Tibial artery (tissue), 4 donors: Measurements from ENCODE around the gene L3MBTL4.

Experiments used
- DNase-seq, 2 donors: peaks; one replicate each; pipeline ENCODE4 v3.0.0-alpha.2; 2019
- H3K27ac ChIP-seq, 2 donors: fragments of 200-600 bp; sonication (generic) in 1 of 2; 1 replicate in 1 of 2; 2 replicates in 1 of 2; pipeline ENCODE4 v1.5.1; 2018 to 2019; ENCODE audit warnings: mild to moderate bottlenecking in 1 of 2
- H3K27me3 ChIP-seq, 2 donors: fragments of 200-600 bp; sonication (generic) in 1 of 2; one replicate each; pipeline versions ENCODE4 v1.5.1 to v1.6.0; 2016 to 2019
- H3K36me3 ChIP-seq, 3 donors: fragments of 200-600 bp; sonication (generic) in 2 of 3; one replicate each; pipeline ENCODE4 v1.5.1; 2016 to 2019; ENCODE audit warnings: mild to moderate bottlenecking in 2 of 3
- H3K4me1 ChIP-seq, 4 donors: fragments of 200-600 bp; sonication (generic) in 2 of 4; 1 replicate in 3 of 4; 2 replicates in 1 of 4; pipeline ENCODE4 v1.5.1; 2016 to 2019
- H3K4me3 ChIP-seq, 2 donors: fragments of 200-600 bp; sonication (generic) in 1 of 2; 1 replicate in 1 of 2; 2 replicates in 1 of 2; pipeline ENCODE4 v1.5.1; 2018 to 2019; ENCODE audit warnings: mild to moderate bottlenecking in 2 of 2
- H3K9me3 ChIP-seq, 3 donors: fragments of 200-600 bp; sonication (generic) in 1 of 3; one replicate each; pipeline ENCODE4 v1.5.1; 2016 to 2019
- intact Hi-C: fragments of 100-400 bp; cut with DNase I; formaldehyde crosslinking; loops from one replicate; pipeline ENCODE4 v1.15.0; 2023; ENCODE audit warnings: low total_unique reads
- TF ChIP-seq, protein P1 (sequence below), 2 experiments: fragments of 200-600 bp in 1 of 2; fragments of 450-650 bp in 1 of 2; IDR thresholded peaks; one replicate each; pipeline ENCODE4 v1.5.1; 2017 to 2019; ENCODE audit warnings: antibody characterized with exemption in 2 of 2, mild to moderate bottlenecking in 1 of 2, moderate library complexity in 1 of 2

Gene L3MBTL4

DNA sequence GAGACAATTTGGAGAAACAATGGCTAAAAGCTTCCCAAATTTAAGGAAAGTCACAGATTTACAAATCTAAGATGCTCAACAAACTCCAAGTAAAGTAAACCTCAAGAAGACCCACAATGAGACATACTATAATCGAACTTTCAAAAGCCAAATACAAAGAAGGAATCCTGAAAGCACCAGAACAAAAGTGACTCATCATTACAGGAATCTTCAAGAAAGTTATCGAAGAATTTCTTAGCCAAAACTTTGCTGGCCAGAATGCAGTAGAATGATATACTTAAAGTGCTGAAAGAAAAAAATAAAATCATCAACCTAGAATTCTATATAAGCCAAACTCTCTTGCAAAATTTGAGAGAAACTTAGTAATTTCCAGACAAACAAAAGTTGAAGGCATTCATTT lies 412.8 kb downstream of the L3MBTL4 start:
- intact Hi-C loops, result no loop called here
- Histone ChIP-seq H3K27ac (no peak overlapping the region), H3K9me3 (no peaks in the 10 kb centered on the region), H3K36me3 (no peaks in the 10 kb centered on the region), H3K4me3 (no peak overlapping the region), H3K4me1 (no peaks in the 10 kb centered on the region), H3K27me3 (no peaks in the 10 kb centered on the region)
- no peak for DNase-seq
- TF ChIP-seq, protein P1, sequence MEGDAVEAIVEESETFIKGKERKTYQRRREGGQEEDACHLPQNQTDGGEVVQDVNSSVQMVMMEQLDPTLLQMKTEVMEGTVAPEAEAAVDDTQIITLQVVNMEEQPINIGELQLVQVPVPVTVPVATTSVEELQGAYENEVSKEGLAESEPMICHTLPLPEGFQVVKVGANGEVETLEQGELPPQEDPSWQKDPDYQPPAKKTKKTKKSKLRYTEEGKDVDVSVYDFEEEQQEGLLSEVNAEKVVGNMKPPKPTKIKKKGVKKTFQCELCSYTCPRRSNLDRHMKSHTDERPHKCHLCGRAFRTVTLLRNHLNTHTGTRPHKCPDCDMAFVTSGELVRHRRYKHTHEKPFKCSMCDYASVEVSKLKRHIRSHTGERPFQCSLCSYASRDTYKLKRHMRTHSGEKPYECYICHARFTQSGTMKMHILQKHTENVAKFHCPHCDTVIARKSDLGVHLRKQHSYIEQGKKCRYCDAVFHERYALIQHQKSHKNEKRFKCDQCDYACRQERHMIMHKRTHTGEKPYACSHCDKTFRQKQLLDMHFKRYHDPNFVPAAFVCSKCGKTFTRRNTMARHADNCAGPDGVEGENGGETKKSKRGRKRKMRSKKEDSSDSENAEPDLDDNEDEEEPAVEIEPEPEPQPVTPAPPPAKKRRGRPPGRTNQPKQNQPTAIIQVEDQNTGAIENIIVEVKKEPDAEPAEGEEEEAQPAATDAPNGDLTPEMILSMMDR (IDR thresholded peaks at IDR 0.05), result no peak

DNA sequence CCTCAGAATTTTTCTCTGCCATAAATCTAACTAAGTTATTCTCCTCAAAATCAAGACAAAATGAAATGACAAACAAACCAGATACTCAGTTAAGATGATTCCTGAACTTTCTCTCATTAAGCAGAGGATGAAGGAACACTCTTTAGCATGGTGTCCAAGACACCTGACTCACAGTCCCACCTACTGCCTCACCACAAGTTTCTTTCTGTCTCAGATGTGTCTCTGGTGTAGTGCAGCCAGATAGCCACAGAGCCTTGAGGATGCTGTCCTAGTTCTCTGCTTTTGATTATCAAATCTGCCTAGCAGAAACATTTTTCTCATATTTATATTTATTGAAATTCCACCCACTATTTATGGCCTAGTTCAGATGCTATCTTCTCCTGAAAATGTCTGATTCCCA lies 415.8 kb downstream of the L3MBTL4 start:
- H3K9me3 ChIP-seq, result no peaks in the 10 kb centered on the region
- no peak for DNase-seq
- no peaks in the 10 kb centered on the region for H3K36me3 ChIP-seq
- no peaks in the 10 kb centered on the region for H3K27me3 ChIP-seq
- no peaks in the 10 kb centered on the region for H3K4me1 ChIP-seq
- intact Hi-C loops, result no loop called here
- H3K27ac ChIP-seq, result no peak overlapping the region
- TF ChIP-seq, protein P1 (IDR thresholded peaks at IDR 0.05), result no peak
- H3K4me3 ChIP-seq, result no peak overlapping the region

DNA sequence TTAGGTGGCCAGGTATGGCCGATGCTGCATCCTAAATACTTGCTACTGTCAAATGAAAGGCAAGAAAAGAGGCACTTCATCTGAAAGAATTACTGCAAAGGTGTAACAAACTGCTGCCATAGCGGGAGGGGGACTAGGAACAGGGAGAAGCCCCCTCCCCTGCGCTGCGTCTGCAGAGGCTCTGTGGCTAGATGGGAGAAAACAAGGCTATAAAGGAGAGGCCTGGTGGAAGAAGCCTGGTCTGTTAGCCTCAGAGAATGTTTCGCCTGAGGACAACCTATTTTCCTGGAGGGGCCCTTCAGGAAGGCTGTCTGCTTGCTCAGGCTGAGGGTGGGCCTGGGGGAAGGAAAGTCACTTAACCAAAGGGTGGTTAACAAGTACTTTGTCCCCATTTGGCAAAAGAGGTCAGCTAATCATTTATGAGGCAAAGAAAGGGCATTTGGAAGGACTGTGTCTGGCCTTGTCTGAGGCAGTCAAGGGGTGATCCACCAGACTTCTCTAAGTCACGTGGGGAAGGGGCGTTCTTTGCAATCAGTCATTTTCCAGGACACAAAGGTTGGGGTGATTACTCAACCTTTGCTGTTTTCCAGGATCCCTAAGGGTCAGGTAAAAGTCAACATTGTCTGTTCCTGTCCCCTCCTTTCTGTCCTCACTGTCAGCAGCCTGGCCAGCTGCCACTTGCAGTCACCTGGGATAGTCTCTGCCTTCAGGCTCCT lies 416.4 kb downstream of the L3MBTL4 start:
- Histone ChIP-seq H3K4me3 (no peak overlapping the region), H3K9me3 (no peaks in the 10 kb centered on the region), H3K4me1 (no peaks in the 10 kb centered on the region), H3K27me3 (no peaks in the 10 kb centered on the region), H3K27ac (no peak overlapping the region), H3K36me3 (no peaks in the 10 kb centered on the region)
- TF ChIP-seq, protein P1 (IDR thresholded peaks at IDR 0.05), result no peak
- DNase-seq, result no peak
- intact Hi-C loops, result no loop called here

DNA sequence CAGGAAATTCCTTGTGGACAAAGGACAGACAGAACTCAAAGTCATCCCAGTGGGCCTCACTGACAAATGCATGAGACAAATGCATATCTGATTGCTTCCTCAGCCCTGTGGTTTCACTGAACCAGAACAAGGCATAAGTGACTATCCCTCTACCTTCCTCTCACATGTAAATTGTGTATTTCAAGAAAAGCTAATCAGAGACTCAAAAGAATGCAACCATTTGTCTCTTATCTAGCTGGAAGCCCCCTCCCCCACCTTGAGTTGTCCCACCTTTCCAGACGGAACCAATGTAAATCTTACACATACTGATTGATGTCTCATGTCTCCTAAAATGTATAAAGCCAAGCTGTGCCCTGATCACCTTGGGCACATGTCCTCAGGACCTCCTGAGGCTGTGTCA lies 417.4 kb downstream of the L3MBTL4 start:
- TF ChIP-seq, protein P1 (IDR thresholded peaks at IDR 0.05), result no peak
- intact Hi-C loops, result no loop called here
- H3K9me3 ChIP-seq, result no peaks in the 10 kb centered on the region
- no peaks in the 10 kb centered on the region for H3K27me3 ChIP-seq
- no peak overlapping the region for H3K27ac ChIP-seq
- no peak overlapping the region for H3K4me3 ChIP-seq
- H3K4me1 ChIP-seq, result no peaks in the 10 kb centered on the region
- DNase-seq, result no peak
- no peaks in the 10 kb centered on the region for H3K36me3 ChIP-seq

DNA sequence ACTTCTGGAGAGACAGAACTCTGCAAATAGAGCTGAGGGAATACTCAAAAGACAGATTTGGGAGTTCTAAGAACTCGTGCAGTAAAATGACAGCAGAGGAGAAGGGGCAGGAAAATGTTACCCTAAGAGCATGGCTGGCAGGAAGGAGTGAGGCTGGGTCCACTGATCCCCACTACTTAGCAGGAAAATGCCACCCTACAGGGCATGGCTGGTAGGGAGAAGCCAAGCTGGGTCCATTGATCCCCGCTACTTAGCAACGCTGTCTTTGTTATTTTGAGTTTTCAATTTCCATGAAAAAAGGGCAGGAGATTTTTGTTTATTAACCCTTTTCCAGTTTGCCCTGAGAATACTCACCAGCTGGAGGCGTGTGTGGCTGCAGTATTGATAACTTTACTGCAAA lies 419.1 kb downstream of the L3MBTL4 start:
- intact Hi-C loops, result no loop called here
- no peaks in the 10 kb centered on the region for H3K4me1 ChIP-seq
- H3K9me3 ChIP-seq, result no peaks in the 10 kb centered on the region
- H3K36me3 ChIP-seq, result no peaks in the 10 kb centered on the region
- H3K4me3 ChIP-seq, result no peak overlapping the region
- no peak overlapping the region for H3K27ac ChIP-seq
- H3K27me3 ChIP-seq, result no peaks in the 10 kb centered on the region
- DNase-seq, result no peak
- TF ChIP-seq, protein P1 (IDR thresholded peaks at IDR 0.05), result no peak

DNA sequence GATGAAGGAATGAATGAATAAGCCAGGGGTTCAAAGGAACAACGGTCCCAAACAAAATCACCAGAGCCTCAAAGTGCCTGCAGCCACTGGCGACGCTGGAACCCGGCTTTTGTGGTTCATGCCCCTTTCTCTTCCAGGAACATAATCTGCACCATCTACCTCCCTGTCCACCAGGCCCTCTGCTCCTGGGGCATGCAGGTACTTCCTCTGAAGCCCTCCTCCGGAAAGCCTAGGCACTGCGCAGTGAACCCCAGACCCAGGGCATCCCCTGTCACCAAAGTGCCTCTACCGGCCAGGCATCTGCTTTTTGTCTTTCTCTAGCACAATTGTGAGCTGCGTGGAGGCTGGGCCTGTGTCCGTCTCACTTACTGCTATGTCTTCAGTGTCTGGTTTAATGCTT lies 420.8 kb downstream of the L3MBTL4 start:
- intact Hi-C loops, result no loop called here
- no peak for DNase-seq
- no peak overlapping the region for H3K27ac ChIP-seq

More for the DNA sequence above, 420.8 kb downstream of the L3MBTL4 start:
- Histone ChIP-seq H3K4me1 (no peaks in the 10 kb centered on the region), H3K27me3 (no peaks in the 10 kb centered on the region), H3K36me3 (no peaks in the 10 kb centered on the region), H3K9me3 (no peaks in the 10 kb centered on the region), H3K4me3 (no peak overlapping the region)
- TF ChIP-seq, protein P1 (IDR thresholded peaks at IDR 0.05), result no peak
